Fibroblast of the aortic adventitia (primary cell): Measurements from ENCODE around the gene FGF14. TPM values are rescaled to one million over a fixed set of nuclear protein-coding genes. Genes with fewer than 3 reads are reported as not detected.

Experiments used
- DNase-seq: peaks from one replicate; pipeline ENCODE4 v3.0.0-alpha.2; 2010; ENCODE audit warnings: low read depth
- H3K4me3 ChIP-seq: 2 replicates; pipeline ENCODE4 v1.5.1; 2011; ENCODE audit warnings: low read depth, mild to moderate bottlenecking, control low read depth, low read length, moderate library complexity
- total RNA-seq: library from RNA; depleted of rRNA; stranded (reverse); fragments of >200 nt; gene quantifications from 2 replicates; pipeline ENCODE4 v1.2.3, GENCODE V29; 2012; ENCODE audit warnings: low replicate concordance
- TF ChIP-seq, protein P1 (sequence below): IDR thresholded peaks from 2 replicates; pipeline ENCODE4 v1.5.1; 2011; ENCODE audit warnings: mild to moderate bottlenecking, low read length, control low read depth, inconsistent platforms; ENCODE audit not compliant: insufficient read depth

FGF14 gene
- total RNA-seq, 1 donor: 1.4 TPM

DNA sequence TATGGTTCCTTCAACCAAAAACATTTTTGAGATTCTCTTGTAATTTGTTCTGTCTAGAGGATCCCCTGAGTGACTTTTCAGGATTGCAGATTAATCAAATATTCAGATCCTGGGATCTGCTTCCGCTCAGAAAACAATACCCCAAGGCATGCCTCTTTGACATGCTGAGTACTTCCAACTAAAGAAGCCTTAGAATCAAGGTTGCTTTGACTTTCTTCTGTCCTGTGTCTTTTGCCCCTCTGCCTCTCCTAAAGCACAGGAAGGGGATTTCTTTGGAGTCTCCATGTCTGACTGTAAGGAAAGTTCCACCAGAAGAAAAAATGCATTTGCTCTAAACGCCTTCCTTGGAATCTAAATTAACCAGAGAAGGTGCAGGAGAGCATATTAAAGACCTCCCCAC, 431.5 kb downstream of the FGF14 start:
- DNase-seq: no peak
- TF ChIP-seq, protein P1, sequence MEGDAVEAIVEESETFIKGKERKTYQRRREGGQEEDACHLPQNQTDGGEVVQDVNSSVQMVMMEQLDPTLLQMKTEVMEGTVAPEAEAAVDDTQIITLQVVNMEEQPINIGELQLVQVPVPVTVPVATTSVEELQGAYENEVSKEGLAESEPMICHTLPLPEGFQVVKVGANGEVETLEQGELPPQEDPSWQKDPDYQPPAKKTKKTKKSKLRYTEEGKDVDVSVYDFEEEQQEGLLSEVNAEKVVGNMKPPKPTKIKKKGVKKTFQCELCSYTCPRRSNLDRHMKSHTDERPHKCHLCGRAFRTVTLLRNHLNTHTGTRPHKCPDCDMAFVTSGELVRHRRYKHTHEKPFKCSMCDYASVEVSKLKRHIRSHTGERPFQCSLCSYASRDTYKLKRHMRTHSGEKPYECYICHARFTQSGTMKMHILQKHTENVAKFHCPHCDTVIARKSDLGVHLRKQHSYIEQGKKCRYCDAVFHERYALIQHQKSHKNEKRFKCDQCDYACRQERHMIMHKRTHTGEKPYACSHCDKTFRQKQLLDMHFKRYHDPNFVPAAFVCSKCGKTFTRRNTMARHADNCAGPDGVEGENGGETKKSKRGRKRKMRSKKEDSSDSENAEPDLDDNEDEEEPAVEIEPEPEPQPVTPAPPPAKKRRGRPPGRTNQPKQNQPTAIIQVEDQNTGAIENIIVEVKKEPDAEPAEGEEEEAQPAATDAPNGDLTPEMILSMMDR: no peak
- H3K4me3 ChIP-seq: no peak overlapping the region

DNA sequence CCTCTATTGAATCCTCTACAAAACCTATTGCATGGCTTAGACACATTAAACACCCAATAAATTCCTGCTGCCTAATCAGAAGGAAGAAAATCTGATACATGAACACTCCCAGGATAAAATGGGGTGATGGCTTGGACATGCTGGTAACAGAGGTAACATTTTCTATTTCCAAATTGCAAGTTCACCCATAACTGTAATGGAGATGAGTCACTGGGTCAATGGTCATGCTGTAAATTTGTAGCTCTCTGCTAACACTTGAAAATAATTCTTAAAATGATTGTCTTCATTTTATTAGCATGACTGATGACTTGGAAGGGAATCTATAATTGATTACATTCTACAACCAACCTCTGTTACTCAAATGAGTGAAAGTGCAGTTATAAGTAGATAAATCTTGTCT, 434.1 kb downstream of the FGF14 start:
- TF ChIP-seq, protein P1: no peak
- H3K4me3 ChIP-seq: no peak overlapping the region
- DNase-seq: no peak

DNA sequence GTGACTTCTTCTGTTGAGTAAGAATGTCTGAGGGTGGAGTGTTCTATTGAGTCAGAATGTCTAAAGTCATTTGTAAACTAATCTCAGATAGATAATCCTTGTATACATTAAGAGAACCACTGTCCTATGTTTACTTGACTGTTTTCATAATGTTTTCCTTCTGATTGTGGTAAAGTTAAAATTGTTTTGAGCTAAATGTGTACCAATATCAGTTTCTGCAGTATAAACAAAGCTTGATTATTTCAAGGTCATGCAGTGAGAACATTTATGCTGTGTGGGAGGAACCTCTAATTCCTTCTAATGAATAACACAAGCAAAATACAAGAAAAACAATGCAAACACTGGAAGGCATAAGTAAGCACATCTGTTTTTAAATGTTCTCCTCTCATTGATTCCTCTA, 434.6 kb downstream of the FGF14 start:
- TF ChIP-seq, protein P1: no peak
- DNase-seq: no peak
- no peak overlapping the region for H3K4me3 ChIP-seq

DNA sequence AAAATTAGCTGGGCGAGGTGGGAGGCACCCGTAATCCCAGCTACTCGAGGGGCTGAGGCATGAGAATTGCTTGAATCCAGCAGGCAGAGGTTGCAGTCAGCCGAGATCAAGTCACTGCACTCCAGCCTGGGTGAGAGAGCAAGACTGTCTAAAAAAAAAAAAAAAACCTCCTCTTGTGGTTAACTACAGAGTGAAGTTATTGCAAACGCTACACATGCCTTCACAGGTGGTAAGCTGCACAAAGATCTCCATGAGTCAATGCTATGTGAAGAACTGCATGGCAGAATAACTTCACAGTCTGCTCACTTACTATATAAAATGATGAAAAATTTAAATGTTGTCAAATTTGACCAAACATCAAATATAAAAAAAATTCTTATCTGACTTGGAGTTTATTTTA, 436.8 kb downstream of the FGF14 start:
- H3K4me3 ChIP-seq: no peak overlapping the region
- TF ChIP-seq, protein P1: no peak
- no peak for DNase-seq

DNA sequence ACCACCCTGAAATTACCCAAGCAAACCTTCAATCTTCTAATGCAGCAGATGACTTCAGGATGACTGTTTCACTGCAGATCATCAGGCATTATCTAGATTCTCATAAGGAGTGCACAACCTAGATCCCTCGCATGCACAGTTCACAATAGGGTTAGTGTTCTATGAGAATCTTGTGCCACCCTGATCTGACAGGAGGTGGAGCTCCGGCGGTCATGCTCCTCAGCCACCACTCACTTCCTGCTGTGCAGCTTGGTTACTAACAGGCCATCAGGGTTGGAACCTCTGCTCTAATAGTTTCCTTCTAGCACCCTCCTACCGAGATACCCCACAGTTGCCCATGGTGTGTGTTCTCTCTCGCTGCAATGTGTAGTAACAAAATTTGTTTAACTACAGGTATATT, 442.8 kb downstream of the FGF14 start:
- TF ChIP-seq, protein P1: no peak
- no peak overlapping the region for H3K4me3 ChIP-seq
- no peak for DNase-seq

DNA sequence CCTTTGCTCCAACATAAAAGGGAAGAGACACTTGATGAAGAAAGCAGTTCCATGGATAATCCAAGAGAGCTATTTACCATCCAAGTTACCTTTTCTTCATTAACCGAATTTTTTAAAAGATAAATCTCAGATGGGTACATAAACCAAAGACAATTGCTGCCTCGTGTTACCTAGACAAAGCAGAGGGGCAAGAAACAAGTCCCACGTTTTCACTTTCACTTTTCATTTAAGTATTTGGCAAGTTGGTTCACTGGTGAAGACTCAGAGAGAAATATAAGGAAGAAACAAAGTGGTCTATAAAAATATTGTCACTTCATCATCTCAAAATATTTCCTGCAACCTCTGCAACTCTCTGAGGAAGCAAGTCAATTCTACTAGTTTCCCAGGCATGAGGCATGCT, 446.1 kb downstream of the FGF14 start:
- TF ChIP-seq, protein P1: no peak
- DNase-seq: no peak
- H3K4me3 ChIP-seq: no peak overlapping the region

DNA sequence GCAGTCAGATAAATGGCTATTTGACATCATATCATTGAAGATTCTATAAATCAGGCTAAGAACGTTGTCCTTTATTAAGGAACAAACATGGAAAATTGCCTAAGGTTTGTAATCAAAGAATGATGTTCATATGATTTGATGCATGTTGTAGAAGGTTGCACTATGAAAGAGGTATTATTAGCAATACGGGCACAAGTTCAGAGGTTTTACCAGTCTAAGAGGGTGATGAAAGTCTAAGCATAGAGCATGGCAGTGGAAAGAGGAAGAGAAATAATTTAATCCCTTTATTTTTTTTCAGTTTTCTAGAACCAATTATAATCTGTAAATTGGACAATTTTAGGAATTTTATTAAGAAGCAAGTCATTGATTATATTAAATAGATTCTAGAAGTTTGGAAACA, 450.7 kb downstream of the FGF14 start:
- DNase-seq: no peak
- TF ChIP-seq, protein P1: no peak
- no peak overlapping the region for H3K4me3 ChIP-seq
